ENCODE measurements around the gene PPP2R2C.

PPP2R2C gene

DNA sequence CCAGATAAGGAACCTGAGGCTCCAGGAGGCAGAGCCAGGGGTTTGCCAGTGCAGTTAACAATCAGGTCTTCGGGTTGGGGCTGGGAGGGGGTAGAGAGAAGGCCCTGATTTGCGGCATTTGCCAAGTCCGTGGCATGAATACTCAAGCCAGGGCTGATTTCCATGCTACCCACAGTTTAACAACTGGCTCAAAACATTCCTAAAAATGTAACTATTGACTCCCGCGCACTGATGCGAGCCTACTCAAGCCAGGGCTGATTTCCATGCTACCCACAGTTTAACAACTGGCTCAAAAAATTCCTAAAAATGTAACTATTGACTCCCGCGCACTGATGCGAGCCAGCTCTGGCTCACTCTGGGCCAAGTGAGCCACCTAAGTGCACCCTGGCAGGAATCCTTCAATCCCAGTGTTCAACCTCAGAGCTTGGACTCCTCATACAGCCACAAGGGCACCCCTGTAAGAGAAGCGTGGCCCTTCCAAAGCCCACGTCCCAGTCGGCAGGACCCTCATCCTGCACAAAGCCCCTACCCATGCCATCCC, 75.6 kb downstream of the PPP2R2C start:
- DNase-seq (ENCODE audit: low read depth) = no peak

DNA sequence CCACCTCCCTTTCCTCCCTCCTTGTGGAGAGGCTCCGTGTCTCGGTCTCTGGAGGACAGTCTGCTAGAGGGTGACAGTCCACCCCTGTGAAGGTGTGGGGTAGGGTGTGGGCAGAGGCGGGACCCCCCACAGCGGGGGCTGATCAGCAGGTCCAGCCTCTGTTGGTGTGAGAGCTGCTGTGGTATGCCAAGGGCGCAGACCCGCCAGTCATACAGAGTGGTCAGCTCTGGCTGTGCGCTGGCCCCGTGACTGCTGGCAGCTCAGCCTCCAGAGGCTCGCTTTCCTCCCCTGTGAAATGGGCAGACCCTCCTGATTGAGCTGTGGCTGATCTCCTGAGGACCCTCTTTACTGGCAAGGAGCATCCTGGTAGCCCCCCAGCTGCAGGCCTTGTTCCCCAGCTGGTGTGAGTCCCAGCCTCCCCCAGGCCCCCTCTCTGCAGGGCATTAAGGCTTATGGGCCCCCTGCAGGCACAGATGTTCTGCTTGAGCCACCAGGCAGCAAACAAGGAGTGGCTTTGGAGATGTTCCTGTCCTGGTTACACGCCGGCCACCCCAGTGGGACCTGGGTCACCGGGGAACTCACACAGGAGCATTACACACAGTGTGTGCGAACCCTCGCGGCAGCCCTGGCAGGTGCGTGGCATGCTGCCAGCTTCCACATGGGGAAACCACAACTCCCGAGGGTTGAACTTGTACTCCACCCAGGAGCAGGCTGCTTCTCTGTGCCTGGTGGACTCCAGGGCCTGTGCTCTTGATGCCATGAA, 76.8 kb downstream of the PPP2R2C start:
- no peak for DNase-seq (ENCODE audit: low read depth)

DNA sequence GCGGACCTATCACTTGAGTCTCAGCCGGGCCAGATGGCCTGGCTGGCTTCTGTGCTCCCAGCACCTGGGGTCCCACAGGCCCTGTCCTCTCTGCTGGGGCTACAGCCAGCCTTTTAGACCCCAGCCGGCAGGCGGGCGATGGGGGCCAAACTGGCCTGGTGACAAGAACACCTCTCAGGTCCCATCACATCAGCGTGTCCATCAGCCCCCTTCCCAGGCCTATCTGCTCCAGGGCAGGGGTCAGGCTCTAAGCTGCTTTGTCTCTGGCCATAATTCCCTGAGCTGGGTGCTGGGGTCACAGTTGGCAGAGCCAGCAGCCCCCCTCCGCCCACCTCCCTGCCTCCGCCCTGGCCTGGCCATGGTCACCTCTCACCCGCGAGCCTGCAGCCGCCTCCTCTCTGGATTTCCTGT, 77.7 kb downstream of the PPP2R2C start:
- DNase-seq (ENCODE audit: low read depth) = no peak

DNA sequence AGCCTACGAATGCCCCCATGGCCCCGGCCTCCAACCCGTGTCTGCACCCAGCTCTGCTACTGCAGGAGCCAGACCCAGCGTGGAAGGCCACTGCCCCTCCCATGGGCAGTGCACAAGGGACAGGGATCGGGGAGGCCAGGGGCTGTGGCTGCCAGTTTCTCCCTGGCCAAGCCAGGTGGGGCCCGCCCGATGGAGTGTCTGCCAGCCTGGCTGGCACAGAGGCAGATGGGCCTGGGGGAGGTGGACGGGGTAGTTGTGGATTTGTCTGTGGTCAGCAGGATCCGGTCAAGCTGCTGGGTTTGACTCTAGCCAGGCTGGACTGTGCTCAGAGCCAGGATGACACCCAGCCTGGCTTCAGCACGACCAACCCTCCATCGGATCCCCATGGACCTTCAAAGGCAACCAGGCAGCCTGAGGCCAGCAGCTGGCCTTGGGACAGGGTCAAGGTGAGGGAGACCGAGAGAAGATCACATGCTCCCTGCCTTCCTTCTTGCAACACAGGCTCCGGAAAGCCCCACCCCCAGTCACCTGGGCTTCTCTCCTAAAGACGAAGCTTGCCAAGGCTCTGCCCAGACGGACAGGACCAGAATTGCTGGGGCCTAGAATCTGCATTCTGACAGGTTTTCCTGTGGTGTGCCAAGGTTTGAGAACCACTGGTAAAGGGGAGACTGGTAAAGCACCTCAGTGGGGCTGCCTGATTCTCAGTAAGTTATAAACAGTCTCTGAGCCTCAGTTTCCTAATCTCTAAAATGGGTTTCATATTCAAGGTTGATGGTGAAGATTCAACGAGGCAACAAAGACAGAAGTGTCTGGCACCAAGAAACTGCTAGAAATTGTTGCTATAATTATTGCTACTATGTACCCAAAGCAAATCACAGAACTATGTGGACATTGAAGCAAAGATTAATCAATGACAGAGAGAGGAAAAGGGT, 78.6 kb downstream of the PPP2R2C start:
- DNase-seq (ENCODE audit: low read depth) = no peak

DNA sequence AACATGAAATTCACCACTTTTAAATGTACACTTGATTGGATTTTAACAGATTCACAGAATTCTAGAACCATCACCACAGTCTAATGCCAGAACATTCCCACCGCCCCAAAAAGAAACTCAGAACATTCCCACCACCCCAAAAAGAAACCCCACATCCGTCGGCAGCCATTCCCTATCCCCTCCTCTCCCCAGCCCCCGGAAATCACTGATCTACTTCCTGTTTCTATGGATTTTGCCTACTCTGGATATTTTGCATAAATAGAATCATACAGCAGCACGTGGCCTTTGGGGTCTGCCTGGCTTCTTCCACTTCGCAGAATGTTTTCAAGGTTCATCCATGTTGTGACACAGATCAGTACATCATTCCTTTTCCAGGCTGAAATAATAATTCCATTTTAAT, 79.3 kb downstream of the PPP2R2C start:
- no peak for DNase-seq (ENCODE audit: low read depth)

DNA sequence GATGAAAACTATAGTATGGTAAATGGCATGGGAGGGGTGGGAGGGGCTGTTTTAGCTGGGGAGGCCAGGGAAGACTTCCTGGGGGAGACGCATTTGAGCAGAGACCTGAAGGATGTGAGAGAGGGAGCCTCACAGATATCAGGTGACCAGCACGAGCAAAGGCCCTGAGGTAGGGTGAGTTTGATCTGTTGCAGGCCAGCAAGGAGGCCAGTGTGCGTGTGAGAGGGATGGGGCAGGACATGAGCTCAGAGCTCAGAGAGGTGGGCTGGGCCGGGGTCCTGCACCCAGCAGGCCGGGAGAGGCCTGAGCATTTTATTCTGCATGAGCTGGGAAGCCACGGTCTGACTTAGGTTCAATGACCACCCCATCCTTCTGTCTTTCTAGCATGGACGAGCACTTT, 80.0 kb downstream of the PPP2R2C start:
- no peak for DNase-seq (ENCODE audit: low read depth)

DNA sequence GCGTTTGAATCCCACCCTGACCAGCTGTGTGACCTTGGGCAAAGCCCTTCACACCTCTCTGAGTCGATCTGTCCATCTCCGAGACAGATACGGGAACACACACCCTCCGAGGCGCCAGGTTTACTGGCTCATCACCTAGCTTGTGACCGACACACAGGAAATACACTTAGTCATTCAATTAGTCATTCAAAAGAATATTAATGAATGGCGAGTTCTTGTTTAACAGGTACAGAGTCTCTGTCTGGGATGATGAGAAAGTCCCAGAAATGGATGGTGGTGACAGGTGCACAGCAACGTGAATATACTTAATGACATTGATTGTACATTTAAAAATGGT, 80.6 kb downstream of the PPP2R2C start:
- no peak for DNase-seq (ENCODE audit: low read depth)

DNA sequence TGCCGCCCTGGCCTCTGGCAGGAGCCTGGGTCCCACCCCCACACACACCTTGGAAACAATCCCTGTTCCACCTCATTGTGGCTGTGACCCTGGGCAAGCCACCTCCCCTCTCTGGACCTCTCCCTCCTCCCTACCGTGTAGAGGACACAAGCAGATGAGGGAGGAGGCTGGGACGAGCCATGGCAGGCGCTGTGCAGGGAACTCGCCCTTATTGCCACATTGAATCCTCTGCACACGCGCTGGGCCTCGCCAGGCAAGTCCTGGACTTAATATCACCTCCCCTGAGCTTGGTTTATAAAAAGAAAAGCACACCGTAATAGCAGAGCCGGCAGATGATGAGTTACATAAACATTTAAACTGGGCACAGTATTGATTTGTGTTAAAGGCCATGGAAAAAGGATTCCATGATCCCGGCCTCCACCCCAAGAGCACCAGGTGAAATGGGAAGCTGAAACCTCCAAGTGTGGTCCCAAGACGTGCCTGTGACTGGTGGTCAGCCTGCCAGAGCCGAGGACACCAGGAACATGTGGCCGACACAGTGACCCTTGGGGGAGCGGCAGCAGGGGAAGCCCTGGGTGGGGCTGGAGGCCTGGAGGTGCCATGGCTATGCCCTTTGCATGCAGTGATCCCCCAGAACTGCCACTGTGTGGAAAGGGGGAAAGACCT, 81.1 kb downstream of the PPP2R2C start:
- no peak for DNase-seq (ENCODE audit: low read depth)

DNA sequence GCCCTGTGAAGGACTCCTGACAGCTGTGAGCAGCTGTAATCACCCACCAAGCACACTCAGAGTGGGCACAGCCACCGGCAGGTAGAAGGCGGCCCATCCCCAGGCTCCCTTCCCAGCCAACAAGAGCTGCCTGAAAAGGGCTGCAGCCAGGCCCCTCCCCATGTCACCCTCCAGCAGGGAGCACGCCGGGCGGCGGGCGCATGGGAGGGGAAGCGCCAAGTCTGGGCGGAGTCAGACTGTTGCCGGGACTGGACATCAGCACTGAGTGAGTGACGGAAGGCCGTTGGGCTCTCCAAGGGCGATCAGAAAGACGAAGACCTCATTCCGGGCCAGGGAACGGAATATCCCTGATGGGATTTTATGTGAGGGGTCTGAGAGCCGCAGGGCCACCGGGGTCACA, 82.1 kb downstream of the PPP2R2C start:
- no peak for DNase-seq (ENCODE audit: low read depth)

DNA sequence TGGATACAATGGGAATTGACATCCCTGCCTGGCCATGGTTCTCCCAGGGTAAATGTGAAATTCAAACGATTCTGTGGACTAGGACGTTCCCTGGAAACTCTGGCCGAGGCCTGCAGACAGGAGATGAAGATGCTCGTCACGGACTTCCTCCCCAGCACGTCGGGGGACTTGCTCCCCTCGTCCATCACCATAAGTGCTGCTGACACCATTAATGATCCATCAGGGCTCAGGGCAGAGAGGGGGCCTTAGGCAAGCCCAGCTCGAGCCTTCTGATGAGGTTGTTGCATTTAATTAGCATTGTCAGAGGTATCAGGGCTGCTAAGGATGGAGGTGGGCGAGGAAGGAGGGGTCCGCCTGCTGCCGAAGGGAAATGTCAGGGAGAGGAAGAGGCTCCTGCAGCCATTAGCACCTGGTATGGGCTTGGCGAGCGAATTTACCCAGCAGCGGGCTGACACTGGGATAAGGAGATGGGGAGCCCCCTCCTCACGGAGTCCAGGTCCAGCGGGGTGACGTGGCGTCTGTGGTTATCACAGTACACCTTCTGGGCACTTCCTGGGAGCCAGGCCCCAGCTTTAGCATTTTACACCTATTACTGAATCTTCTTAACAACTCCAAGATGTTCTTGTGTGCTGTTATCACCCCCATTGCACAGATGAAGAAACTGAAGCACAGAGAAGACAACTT, 83.1 kb downstream of the PPP2R2C start:
- DNase-seq (ENCODE audit: low read depth) = no peak

DNA sequence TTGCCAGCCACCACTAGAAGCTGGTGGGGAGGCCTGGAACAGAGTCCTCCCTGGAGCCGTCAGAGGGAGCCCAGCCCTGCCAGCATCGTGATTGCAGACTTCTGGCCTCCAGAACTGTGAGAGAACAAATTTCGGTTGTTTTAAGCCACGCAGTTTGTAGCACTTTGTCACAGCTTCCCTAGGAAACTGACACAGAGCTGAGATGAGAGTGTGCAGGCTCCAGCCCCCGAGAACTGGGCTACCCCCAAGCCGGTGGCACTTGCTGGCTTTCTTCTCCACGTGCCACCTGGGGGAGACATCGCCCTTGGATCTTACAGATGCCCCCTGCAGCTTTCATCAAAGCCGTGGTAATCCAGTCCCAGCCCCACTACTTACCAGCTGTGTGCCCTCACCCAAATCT, 83.7 kb downstream of the PPP2R2C start:
- no peak for DNase-seq (ENCODE audit: low read depth)

DNA sequence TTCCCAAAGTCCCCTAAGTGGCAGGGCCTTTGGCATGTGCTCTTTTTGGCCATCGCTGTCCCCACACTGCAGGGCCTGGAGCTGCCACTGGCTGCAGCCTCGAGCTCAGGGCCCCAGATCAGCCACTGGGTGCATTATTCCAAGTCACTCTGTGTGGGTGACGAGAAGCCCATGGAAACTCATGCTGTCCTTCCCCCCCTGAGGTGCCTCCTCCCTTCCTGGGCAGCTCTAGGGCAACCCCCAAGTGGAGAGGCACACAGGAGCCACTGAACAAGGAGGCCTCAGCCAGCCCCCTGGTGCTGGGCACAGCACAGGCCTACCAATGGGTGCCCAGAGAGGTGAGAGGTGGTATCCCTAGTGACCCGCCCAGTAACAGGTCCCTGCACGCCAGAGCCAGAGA, 84.5 kb downstream of the PPP2R2C start:
- no peak for DNase-seq (ENCODE audit: low read depth)

DNA sequence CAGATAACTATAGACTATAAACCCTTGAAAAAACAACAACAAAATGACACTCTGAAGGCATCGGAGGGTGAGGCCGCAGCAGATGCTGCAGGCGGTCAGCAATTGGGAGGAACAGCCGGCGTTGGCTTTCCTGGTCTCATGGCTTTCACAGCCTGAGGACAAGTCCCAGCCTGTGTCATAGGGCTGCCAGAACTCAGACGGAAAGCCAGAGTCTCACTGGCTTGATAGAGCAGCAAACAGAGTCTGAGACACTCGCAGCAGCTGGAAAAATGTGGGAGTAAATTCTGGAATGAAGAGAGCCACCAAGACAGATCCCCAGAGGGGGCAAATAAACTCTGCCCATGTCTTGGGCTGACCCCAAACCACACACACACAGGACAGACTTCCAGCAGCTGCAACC, 86.3 kb downstream of the PPP2R2C start:
- no peak for DNase-seq (ENCODE audit: low read depth)

DNA sequence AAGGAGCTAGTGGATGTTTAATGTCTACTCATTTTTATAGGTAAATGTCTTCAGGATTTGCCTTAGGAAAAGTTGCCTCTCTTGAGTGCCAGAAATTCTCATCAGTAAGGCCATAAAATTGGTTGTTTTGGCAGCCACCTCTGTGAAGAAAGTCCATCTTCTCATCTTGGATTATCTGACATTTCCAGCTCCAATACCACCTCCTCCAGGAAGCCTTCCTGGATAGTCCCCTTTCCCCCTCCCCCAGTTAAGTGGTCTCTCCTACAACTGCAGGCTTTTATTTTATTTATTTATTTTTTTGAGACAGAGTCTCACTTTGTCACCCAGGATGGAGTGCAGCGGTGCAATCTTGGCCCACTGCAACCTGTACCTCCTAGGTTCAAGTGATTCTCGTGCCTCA, 87.1 kb downstream of the PPP2R2C start:
- DNase-seq (ENCODE audit: low read depth) = no peak

DNA sequence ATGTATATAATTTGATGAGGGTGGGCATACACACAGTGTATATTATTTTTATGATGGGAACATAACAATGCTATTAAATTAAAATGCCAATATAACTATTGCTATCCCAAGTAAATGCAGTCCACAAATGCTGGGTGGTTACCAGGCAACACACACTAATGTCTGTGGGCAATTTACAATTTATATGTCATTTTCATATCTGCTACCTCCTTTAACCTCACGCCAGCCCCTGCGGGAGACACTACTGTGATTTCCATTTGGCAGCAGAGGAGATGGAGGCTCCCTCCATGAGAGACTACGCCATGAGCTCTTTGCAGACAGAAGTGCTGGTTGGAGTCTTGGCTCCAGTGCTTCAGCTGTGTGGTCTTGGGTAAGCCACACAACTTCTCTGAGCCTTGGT, 87.9 kb downstream of the PPP2R2C start:
- DNase-seq (ENCODE audit: low read depth) = no peak

DNA sequence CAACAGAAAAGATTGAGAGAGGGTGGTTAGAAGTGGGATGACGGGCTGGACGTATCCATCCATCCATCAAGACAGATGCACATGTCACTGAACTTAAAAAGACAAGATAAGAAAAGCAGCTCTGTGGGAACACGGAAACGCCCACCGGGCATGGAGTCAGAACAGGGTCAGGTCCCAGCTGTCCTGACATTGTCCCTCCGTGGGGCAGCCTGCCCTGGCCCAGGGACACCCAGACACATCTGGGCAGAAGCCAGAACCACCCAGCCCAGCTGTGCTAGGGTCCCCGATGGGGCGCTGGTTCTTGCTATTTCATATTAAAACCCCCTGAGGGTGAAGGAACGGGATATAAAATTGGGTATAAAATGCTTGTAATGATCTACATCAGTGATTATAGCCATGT, 88.5 kb downstream of the PPP2R2C start:
- no peak for DNase-seq (ENCODE audit: low read depth)

DNA sequence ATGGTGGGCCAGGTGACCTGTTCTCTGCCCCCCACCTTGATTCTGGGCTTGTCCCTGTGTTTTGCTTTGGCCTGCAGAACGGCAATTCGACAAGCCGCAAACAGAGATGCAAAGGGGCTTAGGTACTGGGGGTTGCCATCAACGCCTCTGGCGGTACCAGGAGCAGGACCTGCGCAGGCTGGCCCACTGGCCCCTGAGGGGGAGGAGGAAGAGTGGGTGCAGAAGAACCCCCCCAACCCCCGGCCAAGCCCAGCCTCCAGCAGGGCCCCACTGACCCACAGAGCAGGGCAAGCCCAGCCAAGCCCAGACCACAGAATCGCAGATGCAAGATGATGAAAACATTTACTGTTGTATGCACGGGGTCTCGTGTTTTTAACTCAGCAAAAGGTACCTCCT, 89.4 kb downstream of the PPP2R2C start:
- no peak for DNase-seq (ENCODE audit: low read depth)

DNA sequence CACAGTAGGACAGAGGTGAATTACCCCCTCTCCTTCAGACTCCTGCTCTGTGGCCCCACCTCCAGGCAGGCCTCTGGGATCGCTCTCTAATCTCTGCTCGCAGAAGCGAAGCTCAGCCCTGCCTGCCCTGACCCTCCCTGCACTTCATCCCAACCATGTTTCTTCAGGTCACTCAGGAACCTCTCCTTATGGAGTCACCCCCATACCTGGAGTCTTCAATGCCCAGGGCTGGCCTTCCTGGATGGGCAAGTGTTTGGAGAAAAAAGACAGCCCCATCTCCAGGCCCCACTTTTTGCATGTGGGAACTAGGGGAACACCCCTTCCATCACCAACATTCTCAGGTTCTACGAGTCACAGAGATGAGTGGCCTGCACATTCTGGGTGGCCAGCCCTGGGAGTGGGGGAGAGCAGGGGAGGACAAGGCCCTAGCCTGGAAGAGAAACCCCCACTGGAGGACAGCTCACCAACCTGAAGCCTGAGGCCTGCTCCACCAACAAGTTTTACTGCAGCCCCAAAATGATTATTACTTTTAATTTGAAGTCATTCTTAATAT, 90.8 kb downstream of the PPP2R2C start:
- no peak for DNase-seq (ENCODE audit: low read depth)

DNA sequence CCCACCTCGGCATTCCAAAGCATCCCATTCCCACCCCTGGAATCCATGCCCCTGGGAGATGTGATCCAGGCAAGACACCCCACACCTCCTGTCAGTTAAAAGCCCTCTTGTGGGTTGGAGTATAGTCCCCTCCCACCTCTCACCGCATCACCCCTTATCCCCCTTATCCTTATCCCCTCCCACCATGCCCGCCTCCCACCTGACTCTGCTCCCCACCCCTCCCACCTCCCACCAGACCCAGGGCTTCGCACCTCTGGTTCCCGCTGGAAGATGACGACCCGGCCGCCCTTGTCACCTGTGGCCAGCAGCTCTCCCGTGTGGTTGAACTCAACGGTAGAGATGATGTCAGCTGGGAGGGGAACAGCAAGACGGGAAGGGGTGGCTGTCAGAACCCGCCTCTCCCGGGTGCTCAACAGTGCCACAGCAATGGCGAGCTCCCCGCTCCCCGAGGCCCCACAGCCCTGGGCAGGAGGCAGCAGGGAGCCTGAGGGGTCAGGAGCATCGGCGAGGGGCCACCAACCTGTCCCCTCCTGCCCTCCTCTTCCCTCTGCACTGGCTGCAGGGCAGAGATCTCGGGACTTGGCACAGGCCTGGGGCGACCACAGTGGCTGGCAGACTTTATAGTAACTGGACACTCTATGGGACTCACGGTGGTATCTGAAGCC, 91.5 kb downstream of the PPP2R2C start:
- no peak for DNase-seq (ENCODE audit: low read depth)

DNA sequence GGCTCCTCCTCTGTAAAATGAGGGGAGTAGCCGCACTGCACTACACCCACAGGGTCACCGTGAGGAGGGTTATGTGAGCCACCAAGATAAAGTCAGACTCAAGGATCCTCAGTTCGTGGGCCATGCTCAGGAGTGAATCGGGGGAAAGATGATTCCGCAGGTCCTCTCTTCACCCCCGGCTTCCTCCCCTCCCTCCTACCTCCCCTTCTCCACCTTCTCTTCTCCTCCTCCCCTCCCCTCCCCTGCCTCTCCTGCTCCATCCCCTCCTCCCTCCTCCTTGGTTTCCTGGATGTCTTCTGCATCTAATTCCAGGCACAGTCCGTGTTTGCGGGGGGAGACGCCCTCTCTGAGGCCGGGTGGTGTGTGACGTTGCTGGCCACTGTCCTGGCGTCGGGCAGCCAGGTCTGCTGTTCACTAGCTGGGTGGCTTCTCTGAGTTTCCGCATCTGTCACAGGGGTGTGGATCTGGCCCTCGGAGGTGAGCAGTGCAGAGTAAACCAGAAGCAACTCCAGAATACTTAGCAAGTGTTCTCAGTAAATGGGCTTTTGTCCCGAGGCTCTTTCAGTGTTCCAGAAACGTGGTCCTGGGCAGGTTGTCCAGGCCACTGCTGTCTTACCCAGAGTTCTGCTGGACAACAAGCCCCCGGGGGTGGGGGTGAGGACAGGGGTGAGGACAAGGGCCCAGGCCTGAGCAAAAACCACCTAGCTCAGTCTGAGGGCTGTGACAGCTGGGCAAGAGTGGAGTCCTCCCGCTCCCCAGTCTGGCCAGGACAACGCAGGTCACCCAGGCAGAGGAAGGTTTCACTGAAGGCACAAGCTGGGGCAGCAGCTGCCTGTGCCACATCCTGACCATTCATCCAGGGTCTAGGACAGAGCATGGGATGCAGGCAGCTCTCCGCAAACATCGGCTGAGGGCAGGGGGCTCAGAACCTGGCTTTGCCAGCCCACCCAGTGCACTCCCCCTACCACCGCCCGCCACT, 92.4 kb downstream of the PPP2R2C start:
- DNase-seq (ENCODE audit: low read depth) = no peak

Data from amniotic epithelial cell (primary cell).